ENCODE data around the gene NUDT16. TPM values are rescaled to one million over a fixed set of nuclear protein-coding genes. Genes with fewer than 3 reads are reported as not detected.

Gene NUDT16
- polyA plus RNA-seq, 1 experiment = 5.4 TPM

DNA sequence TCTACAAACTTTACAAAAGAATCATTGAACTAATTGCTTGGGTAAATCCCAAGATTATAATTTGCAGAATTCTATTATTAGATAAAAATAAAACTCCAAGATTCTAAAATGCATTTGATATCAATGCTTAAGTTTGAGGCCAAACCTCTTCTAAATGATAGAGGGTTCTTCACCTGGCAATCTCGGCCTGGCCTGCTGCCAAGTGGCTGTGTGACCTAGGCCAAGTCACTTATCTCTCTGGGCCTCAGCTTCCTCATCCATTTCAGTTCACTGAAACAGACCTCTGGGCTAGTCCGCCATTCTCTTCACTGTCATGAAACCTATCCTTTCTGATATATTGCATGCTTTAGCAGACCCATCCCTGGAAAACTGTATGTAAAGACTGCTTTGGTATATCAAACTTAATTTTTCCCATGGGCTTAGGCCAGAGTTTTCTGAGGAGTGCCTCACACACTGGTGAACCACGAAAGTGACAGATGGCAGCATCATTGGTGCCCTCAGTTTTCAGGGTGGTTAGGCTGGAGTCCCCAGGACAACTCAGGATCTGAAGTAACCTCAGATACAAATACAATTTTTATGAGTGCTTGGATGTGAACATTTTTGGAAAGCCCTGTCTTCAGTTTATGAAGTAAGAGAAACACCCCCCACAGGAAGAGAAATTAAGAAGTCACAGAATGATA, 21.8 kb downstream of the NUDT16 start:
- no peak for TF ChIP-seq CTCF (IDR thresholded peaks at IDR 0.05; ENCODE audit: insufficient read depth, low read depth, low read length)
- no peak overlapping the region for H3K4me3 ChIP-seq (ENCODE audit: low read depth, low read length)
- ChIA-PET POLR2A (no interaction called here), CTCF (no interaction called here)
- H3K36me3 ChIP-seq (ENCODE audit: control insufficient read depth, insufficient read depth, low read length) = no peaks in the 10 kb centered on the region
- no peak for DNase-seq (ENCODE audit: low read depth)
- H3K27me3 ChIP-seq (ENCODE audit: control insufficient read depth, insufficient read depth, low read length) = no peaks in the 10 kb centered on the region

GRCh38 chr3:131405411-131405810, 23.8 kb downstream of the NUDT16 start:
- DNase-seq (ENCODE audit: low read depth) = no peak
- TF ChIP-seq CTCF (IDR thresholded peaks at IDR 0.05; ENCODE audit: insufficient read depth, low read depth, low read length) = no peak
- ChIA-PET POLR2A (no interaction called here), CTCF (no interaction called here)
- Histone ChIP-seq H3K27me3 (ENCODE audit: control insufficient read depth, insufficient read depth, low read length) (no peaks in the 10 kb centered on the region), H3K36me3 (ENCODE audit: control insufficient read depth, insufficient read depth, low read length) (no peaks in the 10 kb centered on the region), H3K4me3 (ENCODE audit: low read depth, low read length) (no peak overlapping the region)

GRCh38 chr3:131406274-131406673, 24.7 kb downstream of the NUDT16 start:
- Histone ChIP-seq H3K4me3 (ENCODE audit: low read depth, low read length) (no peak overlapping the region), H3K27me3 (ENCODE audit: control insufficient read depth, insufficient read depth, low read length) (no peaks in the 10 kb centered on the region), H3K36me3 (ENCODE audit: control insufficient read depth, insufficient read depth, low read length) (no peaks in the 10 kb centered on the region)
- POLR2A ChIA-PET = no interaction called here
- CTCF ChIA-PET = no interaction called here
- DNase-seq (ENCODE audit: low read depth) = no peak
- TF ChIP-seq CTCF (IDR thresholded peaks at IDR 0.05; ENCODE audit: insufficient read depth, low read depth, low read length) = no peak

GRCh38 chr3:131417751-131418150, 36.2 kb downstream of the NUDT16 start:
- no peaks in the 10 kb centered on the region for H3K36me3 ChIP-seq (ENCODE audit: control insufficient read depth, insufficient read depth, low read length)
- no peak overlapping the region for H3K4me3 ChIP-seq (ENCODE audit: low read depth, low read length)
- ChIA-PET CTCF (interaction anchor here (0.7 kb wide), 1 partner anchor 17 kb away, joined by 3 read pairs; no protein-coding TSS in a partner anchor), POLR2A (no interaction called here)
- no peak for TF ChIP-seq CTCF (IDR thresholded peaks at IDR 0.05; ENCODE audit: insufficient read depth, low read depth, low read length)
- no peaks in the 10 kb centered on the region; the same call in 1 of the 2 replicates for H3K27me3 ChIP-seq (ENCODE audit: control insufficient read depth, insufficient read depth, low read length)
- DNase-seq (ENCODE audit: low read depth) = no peak

- DNase-seq (ENCODE audit: low read depth) = no peak
- ChIA-PET CTCF (no interaction called here), POLR2A (interaction anchor here (0.6 kb wide), 1 partner anchor 96 kb away, joined by 3 read pairs; no protein-coding TSS in a partner anchor)
- Histone ChIP-seq H3K4me3 (ENCODE audit: low read depth, low read length) (no peak overlapping the region), H3K27me3 (ENCODE audit: control insufficient read depth, insufficient read depth, low read length) (no peaks in the 10 kb centered on the region; the same call in 1 of the 2 replicates), H3K36me3 (ENCODE audit: control insufficient read depth, insufficient read depth, low read length) (no peaks in the 10 kb centered on the region)
- no peak for TF ChIP-seq CTCF (IDR thresholded peaks at IDR 0.05; ENCODE audit: insufficient read depth, low read depth, low read length)
Measured at GRCh38 chr3:131421301-131421700, 39.7 kb downstream of the NUDT16 start.

Measured in BJ (cell line).